Stimulated activated CD4-positive, alpha-beta T cell treated with anti-CD3 and anti-CD28 coated beads, TNF-alpha, amount 100 ng/mL, for 48 hours (primary cell): ENCODE results near the gene SPDYE3.
"Not testable (repeated sequence)": the region's sequence is repeated elsewhere in the genome, so short reads cannot be mapped to it uniquely, and the experiment has no call there.

ENCODE experiments used
- DNase-seq, 3 donors: peaks; one replicate each; pipeline ENCODE4 v3.0.0-alpha.2; 2020; ENCODE audit warnings: low read depth in 3 of 3

Gene SPDYE3

DNA sequence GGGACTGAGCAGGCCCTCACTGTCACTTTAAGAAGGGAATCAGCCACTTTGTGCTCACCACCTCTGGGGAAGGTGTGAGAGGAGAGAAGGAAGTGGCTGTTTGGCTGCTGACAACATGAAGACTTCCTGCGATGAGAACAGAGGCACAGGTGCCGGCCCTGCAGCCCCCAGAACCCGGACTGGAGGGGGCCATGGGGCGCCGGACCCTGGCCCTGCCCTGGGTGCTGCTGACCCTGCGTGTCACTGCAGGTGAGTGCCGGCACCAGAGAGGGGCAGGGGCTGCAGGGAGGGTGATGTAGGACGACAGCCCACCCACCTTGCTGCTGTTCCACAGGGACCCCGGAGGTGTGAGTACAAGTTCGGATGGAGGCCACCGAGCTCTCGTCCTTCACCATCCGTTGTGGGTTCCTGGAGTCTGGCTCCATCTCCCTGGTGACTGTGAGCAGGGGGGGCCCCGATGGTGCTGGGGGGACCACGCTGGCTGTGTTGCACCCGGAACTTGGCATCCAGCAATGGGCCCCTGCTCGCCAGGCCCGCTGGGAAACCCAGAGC is 44.8 kb downstream of the SPDYE3 start:
- DNase-seq: not testable (repeated sequence)

GRCh38 chr7:100352984-100353684 is 45.6 kb downstream of the SPDYE3 start:
- no peak for DNase-seq

DNA sequence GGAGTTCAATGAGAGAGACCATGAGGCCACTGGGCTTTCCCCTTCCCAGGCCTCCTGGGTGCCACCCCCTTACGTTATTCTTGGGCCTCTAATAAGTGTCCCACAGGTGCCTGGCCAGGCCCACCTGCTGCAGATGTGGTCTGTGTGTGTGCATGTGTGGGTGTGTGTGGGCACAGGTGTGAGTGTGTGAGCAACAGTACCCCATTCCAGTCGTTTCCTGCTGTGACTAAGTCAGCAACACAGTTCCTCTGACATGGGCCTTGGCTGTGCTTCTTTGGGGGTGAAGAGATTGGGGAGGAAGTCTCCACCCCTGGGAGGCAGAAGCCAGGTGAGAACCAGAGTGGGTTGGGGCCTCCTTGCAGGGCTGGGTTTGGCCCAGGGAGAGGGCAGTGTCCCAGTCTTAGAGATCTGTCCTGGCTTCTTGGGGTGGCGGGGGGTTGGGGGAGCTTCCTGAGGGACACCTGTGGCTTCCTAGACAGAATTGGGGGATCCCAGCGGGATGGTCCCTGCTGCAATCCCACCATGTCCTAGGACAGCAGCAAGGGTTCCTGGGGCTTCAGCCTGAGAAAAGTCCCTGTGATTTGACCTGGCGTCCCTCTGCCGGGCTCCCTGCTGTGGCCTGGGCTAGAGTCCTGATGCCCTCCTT is 46.3 kb downstream of the SPDYE3 start:
- no peak for DNase-seq

DNA sequence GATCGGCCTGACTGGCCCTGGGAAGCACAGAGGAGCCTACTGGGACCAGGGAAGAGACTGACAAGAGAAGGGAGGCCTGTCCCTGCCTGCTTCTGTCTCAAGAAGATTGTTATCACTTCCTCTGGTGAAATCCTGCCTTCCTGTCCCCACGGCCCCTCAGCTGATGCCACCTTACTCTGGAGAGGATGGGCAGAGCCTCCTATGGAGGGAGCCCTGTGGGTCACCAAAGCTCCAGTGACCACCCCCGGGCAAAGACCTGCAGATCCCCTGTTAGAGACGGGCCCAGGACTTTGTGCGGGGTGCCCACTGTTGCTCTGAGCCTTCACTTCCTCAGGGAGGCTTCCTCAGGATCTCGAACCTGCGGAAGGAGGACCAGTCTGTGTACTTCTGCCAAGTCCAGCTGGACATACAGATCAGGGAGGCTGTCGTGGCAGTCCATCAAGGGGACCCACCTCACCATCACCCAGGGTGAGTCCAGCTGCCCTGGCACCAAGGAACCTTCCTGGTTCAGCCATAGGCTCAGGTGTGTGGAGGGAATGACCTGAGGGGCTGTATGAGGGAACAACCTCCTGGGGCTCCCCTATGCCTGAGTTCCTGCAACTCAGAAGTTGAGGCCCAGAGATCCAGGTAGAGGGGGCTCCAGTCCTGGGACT is 49.0 kb downstream of the SPDYE3 start:
- DNase-seq: no peak

GRCh38 chr7:100357131-100357561 is 49.6 kb downstream of the SPDYE3 start:
- no peak for DNase-seq

GRCh38 chr7:100358027-100358856 is 50.7 kb downstream of the SPDYE3 start, which contains the start of gene PILRB:
Gene PILRB (plus strand): TSS chr7:100358117. CDS start chr7:100358303, 186 bp downstream.
- DNase-seq: no peak

DNA sequence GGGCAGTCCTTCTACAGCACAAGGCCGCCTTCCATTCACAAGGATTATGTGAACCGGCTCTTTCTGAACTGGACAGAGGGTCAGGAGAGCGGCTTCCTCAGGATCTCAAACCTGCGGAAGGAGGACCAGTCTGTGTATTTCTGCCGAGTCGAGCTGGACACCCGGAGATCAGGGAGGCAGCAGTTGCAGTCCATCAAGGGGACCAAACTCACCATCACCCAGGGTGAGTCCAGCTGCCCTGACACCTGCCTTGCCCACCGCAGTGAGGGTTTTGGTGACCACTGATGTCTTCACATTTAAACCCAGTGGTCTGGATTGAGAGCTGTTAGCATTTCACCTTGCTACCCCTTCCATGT is 51.3 kb downstream of the SPDYE3 start:
- no peak for DNase-seq

GRCh38 chr7:100360135-100360854 is 52.8 kb downstream of the SPDYE3 start:
- DNase-seq: no peak

GRCh38 chr7:100363098-100363497 is 55.6 kb downstream of the SPDYE3 start:
- no peak for DNase-seq

GRCh38 chr7:100363797-100364196 is 56.3 kb downstream of the SPDYE3 start:
- DNase-seq: not testable (repeated sequence)

DNA sequence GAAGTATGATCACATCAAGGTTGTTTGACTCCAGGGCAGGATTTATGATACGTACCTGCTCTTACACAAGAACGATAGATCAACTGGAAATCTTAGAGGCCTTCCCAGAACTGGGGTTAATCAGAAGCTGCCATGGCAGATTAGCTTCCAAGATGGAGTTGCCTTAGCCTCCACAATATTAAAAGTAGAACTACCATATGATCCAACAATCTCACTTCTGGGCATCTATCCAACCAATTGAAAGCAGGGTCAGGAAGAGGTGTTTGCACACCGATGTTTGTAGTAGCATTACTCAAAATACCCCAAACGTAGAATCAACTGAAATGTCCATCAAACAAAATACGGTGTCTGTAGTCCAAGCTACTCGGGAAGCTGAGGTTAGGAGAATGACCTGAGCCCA is 57.0 kb downstream of the SPDYE3 start:
- DNase-seq: no peak

DNA sequence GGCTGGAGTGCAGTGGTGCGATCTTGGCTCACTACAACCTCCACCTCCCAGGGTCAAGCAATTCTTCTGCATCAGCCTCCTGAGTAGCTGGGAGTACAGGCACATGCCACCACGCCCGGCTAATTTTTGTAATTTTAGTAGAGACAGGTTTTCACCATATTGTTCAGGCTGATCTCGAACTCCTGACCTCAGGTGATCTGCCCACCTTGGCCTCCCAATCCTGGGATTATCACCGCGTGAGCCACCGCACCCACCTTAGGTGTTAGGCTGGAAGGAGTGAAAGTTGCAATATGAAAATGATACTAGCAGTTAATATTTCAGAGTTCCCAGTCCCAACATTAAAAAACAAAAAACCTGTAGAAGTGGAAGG is 58.5 kb downstream of the SPDYE3 start:
- DNase-seq: not testable (repeated sequence)

- DNase-seq: peak in 1 of 3 donors; percentile 45
Observed at GRCh38 chr7:100366411-100367250, 59.1 kb downstream of the SPDYE3 start.

GRCh38 chr7:100367251-100367620 is 59.7 kb downstream of the SPDYE3 start:
- DNase-seq: no peak

DNA sequence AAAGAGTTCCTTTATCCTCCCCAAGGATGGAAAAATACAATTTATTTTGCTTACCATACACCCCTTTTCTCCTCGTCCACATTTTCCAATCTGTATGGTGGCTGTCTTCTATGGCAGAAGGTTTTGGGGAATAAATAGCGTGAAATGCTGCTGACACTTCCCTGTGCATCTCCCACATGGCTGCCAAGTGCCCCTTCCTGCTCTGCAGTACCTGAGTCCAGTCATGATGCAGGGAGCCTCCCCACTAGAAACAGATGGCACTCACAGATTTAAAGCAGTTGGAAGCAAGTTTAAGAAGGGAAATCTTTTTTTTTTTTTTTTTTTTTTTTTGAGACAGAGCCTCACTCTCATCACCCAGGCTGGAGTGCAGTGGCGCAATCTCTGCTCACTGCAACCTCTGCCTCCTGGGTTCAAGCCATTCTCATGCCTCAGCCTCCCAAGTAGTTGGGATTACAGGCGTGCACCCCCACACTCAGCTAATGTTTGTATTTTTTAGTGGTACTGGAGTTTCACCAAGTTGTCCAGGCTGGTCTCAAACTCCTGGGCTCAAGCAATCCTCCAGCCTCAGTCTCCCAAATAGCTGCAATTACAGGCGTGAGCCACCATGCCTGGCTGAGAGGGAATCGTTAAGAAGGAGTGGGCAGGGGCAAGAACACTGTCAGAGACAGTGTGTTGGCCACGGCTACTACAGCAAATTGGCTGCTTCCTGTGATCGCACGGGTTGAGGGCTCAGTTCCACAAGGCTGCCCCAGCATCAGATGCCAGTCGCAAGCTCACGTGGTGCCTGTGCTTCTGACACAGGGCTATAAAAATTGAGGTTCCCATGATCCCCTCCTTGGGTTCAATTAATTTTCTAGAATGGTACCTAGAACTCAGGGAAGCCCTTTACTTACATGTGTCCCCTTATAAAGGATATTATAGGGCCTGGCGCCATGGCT is 60.4 kb downstream of the SPDYE3 start:
- DNase-seq: no peak

DNA sequence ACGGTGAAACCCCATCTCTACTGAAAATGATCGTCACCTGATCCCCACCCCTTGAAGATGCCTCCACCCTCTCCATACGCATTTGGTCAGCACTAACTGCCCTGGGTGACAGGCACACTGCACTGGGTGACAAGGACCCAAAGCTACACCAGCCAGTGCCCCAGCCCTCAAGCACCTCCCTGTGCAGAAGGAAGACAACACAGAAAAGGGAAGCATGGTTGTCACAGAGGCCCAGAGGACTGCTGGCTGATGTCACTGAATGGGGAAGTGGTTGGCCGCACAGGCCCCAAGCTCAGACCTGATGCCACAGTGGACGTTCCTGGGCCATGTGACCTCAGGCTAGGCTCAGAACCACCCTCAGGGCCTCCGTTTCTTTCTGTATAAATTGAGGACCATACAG is 61.6 kb downstream of the SPDYE3 start:
- no peak for DNase-seq

- DNase-seq: no peak
Observed at GRCh38 chr7:100370303-100370702, 62.8 kb downstream of the SPDYE3 start.

DNA sequence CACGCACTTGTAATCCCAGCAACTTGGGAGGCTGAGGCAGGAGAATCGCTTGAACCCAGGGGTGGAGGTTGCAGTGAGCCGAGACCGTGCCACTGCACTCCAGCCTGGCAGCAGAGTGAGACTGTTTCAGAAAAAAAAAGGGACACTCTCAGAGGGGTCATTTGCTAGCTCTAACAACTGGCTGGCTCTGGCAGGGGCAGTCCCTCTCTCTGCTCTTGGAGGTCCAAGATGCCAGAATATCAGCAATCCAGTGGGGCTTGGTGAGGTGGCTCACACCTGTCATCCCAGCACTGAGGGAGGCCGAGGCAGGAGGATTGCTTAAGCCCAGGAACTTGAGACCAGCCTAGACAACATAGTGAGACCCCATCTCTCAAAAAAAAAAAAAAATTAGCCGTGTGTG is 63.2 kb downstream of the SPDYE3 start:
- no peak for DNase-seq

- no peak for DNase-seq
Observed at GRCh38 chr7:100371561-100372171, 64.2 kb downstream of the SPDYE3 start.
